GM21723 (cell line): ENCODE data around the gene USP22.

Experiments used
- ATAC-seq: cut with Tn5 transposase; IDR thresholded peaks from one replicate; pipeline ENCODE4 v1.9.1; 2021; ENCODE audit warnings: mild to moderate bottlenecking, moderate library complexity; ENCODE audit not compliant: unreplicated experiment

USP22 gene

GRCh38 chr17:21002309-21003006 is 40.4 kb downstream of the USP22 start:
- no peak for ATAC-seq

- no peak for ATAC-seq
These were observed 41.0 kb downstream of the USP22 start for GRCh38 chr17:21001813-21002221.

- no peak for ATAC-seq
These were observed 41.5 kb downstream of the USP22 start for GRCh38 chr17:21001111-21001812.

DNA sequence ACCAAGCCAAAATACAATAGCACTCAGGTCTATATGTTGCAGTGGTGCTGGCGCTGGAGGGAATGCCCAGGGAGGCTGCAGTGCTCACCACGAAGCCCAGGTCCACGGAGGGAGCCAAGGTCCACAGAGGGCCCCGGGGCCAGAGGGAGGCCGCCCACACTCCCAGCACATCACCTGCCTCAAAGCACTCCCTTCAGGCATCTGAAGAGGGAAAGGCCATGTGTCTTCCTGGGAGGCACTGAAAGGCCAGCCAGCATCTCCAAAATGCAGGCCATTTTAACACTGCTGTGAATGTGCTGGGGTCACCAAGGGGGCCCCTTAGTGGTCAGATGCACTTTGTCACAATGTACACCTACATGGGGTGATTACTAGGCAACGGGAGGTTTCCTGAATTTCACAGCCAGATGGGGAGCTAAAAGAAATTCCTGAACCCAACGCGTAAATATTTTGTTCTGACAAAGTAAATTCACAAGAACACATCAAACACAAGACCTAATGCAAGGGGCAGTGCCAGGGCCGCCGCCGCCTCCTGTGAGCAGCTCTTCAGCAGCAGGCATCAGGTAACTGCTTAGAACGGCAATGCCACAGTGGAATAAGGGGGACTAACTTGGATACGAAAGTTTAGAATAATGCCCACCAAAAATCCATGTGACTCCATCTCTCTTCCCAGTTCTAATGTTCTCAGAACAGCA is 42.8 kb downstream of the USP22 start:
- no peak for ATAC-seq

DNA sequence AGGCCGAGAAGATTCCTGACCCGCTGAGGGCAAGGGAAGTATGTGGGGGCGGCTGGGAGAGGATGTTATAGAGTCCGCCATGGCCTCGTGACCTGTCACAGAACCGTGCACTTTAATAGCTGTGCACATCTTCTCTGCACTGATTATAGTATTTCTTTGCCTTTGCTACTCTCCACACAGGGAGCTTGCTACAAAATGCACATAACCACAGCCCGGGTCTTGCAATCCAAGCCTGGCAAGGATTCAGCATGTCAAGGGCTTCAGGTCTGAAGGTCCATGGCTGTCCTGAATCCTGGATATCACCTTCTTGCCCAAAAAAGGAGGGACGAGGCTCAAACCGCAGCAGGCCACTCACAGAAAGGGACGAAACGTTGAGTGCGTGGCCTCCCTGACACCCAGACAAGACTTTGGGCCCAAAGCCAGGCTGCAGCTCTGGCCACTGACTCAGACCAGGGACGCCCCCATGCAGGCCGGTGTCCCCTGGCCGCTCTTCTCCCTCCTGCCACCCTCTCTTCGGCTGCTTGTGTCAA is 43.7 kb downstream of the USP22 start:
- no peak for ATAC-seq

GRCh38 chr17:20998571-20999043 is 44.2 kb downstream of the USP22 start:
- no peak for ATAC-seq

- no peak for ATAC-seq
These were observed 44.9 kb downstream of the USP22 start for GRCh38 chr17:20997711-20998570.

GRCh38 chr17:20996724-20997615 is 45.8 kb downstream of the USP22 start:
- ATAC-seq = no peak

- no peak for ATAC-seq
These were observed 46.7 kb downstream of the USP22 start for GRCh38 chr17:20995873-20996723.

DNA sequence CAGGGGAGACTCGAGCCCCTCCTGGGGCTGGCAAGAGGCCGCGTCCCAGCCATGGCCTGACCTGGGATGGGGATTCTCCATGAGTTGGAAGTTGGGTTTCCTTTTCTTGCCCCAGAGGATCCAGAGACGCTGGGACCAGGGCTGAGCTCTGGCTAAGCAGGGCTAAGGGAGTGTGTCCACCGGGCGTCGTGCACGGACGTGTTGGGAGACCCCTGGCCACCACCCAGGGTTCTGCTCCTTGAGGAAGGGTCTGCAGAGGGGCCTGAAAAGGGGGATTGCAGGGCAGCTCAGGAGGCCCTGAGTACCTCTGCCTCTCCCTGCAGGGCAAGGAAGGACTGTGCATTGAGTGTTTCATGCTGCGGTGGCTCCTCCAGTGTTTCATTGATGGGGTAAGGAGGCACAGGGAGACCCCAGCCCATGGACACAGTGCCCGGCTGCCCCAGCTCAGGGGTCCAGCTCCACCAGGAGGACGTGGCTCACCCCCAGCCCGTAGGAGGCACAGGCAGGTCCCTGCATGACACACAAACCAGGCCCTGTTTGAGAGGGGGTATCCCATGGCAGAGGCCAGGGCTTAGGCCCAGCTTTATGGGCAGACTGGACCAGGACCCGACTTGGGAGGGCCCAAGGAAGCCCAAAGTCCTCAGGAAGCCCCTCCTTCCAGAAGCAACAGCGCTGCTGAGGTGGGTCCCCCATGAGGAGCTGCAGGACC is 47.5 kb downstream of the USP22 start:
- no peak for ATAC-seq

GRCh38 chr17:20994779-20995149 is 48.0 kb downstream of the USP22 start:
- no peak for ATAC-seq

DNA sequence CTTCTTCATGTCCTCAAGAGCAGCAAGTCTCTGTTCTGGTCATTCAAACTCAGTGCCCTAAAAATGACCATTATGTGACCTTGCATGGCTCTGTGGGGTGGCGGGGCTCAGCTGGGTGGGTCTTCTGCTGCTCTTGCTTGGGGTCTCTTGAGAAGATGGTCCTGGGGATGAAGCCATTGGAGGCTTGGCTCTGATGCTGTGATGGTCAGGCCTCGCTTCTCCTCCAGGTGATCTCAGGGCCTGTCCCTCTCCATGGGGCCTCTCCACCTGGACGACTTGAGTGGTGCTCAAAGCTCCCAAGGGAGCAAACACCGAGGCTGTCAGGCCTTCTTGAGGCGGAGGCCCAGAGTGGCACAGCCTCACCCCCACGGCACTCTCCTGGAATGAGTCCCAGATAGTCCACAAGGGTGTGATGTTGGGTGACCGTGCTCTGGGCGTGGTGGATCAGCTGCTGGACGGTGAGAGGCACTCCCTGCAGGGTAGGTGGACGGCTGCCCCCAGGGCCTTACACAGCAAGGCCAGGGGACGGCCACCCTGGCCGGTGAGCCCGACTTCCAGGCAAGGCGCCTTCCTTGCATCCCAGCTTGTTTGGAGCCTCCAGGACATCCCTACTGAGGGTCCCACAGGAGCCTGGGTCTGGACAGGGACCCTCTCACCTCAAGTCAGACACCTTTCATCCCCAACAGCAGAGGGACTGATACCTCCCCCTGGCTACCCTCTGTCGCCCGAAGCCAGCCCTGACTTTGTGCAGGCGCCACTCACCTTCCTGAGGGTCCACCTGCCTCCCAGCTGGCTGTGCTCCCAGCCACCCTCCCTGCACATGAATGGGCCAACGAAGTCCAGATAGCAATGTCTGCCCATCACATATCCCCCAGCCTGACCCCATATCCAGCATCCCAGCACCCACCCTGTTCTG is 48.7 kb downstream of the USP22 start:
- ATAC-seq = no peak

- no peak for ATAC-seq
These were observed 49.6 kb downstream of the USP22 start for GRCh38 chr17:20992987-20993862.

DNA sequence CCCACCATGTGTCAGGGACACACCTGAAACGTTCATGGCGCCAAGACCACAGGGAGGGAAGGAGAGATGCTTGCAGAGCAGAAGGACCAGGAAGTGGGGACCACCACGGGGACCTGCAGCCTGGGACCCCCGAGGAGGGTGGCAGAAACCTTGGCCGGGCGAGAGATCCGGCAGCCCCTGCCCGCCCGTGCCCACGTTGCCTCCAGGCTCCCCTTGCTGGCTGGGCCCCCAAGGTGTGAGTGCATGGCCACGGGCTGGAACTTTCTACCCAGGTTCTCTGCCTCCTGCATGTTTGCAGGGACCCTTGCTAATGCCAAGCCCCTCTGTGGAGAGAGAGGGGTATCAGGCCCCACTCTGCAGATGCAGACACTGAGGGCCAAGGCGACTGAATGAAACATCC is 50.4 kb downstream of the USP22 start:
- ATAC-seq = no peak

DNA sequence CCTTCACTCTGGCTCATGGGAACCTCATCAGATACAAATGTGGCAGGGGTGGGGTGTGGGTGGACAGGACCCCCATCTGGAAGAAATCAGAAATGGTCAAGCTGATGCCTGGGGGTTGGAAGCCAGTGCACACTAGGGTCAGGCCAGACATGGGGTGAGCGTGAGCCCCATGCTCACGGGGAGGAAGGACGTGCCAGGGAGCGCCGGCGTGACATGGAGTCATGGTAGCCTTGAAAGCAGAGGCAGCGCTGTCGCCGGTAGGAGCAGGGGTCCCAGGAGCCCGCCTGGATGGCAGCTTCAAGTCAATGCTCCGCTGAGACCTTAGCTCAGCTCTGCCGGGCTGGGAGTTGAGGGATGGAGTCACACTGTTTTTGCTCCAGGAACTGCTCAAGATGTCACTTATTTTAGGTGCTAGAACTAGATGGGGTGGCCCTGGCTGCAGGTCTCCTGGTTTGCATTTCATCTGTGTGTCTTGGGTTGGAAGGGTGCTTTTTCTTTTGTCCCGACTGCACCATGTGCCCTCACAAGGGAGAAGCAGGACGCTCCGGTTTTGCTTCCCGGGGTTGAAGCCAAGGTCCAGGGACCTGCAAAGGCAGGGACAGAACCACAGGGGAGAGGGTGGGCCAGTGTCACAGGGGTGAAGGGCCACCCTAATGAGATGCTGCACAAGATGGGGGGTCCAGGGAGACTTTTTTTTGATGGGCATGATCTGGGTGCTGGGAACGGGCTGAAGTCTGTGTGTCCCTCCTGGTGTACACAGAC is 51.4 kb downstream of the USP22 start:
- ATAC-seq = no peak
